ENCODE results near the gene EPB41L3. TPM values are rescaled to one million over a fixed set of nuclear protein-coding genes. Genes with fewer than 3 reads are reported as not detected.

EPB41L3 gene
- polyA plus RNA-seq, 1 experiment, result 45.0 TPM

- POLR2A ChIA-PET, result no interaction called here
- TF ChIP-seq, protein P1, sequence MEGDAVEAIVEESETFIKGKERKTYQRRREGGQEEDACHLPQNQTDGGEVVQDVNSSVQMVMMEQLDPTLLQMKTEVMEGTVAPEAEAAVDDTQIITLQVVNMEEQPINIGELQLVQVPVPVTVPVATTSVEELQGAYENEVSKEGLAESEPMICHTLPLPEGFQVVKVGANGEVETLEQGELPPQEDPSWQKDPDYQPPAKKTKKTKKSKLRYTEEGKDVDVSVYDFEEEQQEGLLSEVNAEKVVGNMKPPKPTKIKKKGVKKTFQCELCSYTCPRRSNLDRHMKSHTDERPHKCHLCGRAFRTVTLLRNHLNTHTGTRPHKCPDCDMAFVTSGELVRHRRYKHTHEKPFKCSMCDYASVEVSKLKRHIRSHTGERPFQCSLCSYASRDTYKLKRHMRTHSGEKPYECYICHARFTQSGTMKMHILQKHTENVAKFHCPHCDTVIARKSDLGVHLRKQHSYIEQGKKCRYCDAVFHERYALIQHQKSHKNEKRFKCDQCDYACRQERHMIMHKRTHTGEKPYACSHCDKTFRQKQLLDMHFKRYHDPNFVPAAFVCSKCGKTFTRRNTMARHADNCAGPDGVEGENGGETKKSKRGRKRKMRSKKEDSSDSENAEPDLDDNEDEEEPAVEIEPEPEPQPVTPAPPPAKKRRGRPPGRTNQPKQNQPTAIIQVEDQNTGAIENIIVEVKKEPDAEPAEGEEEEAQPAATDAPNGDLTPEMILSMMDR (IDR thresholded peaks at IDR 0.05; ENCODE audit: low read depth, low read length), result no peak
- CTCF ChIA-PET, result no interaction called here
Observed at GRCh38 chr18:5365443-5365842, 178.4 kb downstream of the EPB41L3 start.

DNA sequence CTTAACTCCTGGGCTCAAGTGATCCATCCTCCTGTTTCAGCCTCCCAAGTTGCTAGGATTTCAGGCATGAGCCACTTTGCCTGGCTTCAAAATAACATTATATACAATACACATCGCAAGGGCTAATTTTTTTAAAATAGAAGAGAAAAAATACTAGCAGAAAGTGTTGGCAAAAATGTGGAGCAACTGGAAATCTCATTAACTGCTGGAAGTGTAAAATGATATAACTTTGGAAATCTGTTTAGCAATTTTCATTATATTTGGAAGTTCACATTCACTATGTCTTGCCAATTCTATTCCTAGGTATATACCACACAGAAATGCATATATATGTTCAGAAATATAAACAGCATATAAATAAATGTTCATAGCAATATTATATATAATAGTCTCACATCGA, 193.2 kb downstream of the EPB41L3 start:
- H3K27ac ChIP-seq (ENCODE audit: low read depth, low read length), result no peak overlapping the region
- DNase-seq (ENCODE audit: low read depth, low spot score), result no peak
- ChIA-PET POLR2A (no interaction called here), CTCF (no interaction called here)
- TF ChIP-seq, protein P1 (IDR thresholded peaks at IDR 0.05; ENCODE audit: low read depth, low read length), result no peak
- no peaks in the 10 kb centered on the region for H3K27me3 ChIP-seq (ENCODE audit: control insufficient read depth, insufficient read depth, low read length)
- no peaks in the 10 kb centered on the region for H3K9me3 ChIP-seq (ENCODE audit: control insufficient read depth, insufficient read depth, low read length)
- no peak overlapping the region for H3K4me3 ChIP-seq (ENCODE audit: low read depth, low read length)

More at GRCh38 chr18:5365443-5365842, 178.4 kb downstream of the EPB41L3 start:
- Histone ChIP-seq H3K4me3 (ENCODE audit: low read depth, low read length) (no peak overlapping the region), H3K27ac (ENCODE audit: low read depth, low read length) (no peak overlapping the region), H3K9me3 (ENCODE audit: control insufficient read depth, insufficient read depth, low read length) (no peaks in the 10 kb centered on the region), H3K27me3 (ENCODE audit: control insufficient read depth, insufficient read depth, low read length) (no peaks in the 10 kb centered on the region)
- no peak for DNase-seq (ENCODE audit: low read depth, low spot score)

Other genes with a start within 250 kb of the EPB41L3 start
- 11.7 and 17.7 TPM in 2 replicates for gene ZBTB14, start 248.3 kb downstream of the EPB41L3 start, polyA plus RNA-seq (2011; rRNA removed)

Measured in AG04450 (cell line).